Stimulated activated CD4-positive, alpha-beta T cell treated with anti-CD3 and anti-CD28 coated beads, Interleukin-4, amount 100 ng/mL, for 24 hours (primary cell): ENCODE results near the gene RIC3.

ENCODE experiments used
- DNase-seq: peaks from one replicate; pipeline ENCODE4 v3.0.0-alpha.2; 2020

Gene RIC3

GRCh38 chr11:8086001-8086479 lies 82.8 kb downstream of the RIC3 start:
- no peak for DNase-seq

DNA sequence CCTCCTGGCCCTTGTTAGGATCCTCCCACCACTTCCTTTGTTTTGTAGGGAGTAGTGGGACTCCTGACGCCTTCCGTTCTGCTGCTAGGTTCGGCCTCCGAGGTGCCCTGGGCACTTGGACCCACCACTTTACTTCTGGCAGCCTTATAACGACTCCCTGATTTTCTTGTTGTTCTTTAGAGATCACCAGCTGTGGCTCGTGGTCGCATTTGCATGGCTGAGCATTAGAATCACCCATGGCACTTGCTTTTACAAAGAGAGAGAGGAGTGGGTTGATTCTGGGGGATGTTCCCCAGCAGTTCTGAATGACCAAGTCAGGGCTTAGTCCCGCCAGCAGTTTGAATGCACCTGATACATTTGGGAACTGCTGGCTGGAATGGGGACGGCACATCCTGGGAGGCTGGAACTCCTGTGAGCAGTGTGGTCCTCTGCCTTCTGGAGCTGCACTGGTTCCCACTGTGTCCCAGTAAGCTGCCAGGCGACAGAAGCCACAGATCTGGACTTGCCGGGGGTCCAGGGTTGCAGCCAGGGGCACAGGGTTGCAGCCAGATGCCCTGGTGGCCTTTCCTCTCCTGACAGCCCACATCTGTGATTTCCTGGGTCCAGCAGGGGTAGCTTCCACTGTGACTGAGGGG lies 83.7 kb downstream of the RIC3 start:
- DNase-seq = no peak

GRCh38 chr11:8084352-8084751 lies 84.5 kb downstream of the RIC3 start:
- DNase-seq = no peak

GRCh38 chr11:8083871-8084281 lies 84.9 kb downstream of the RIC3 start:
- no peak for DNase-seq

DNA sequence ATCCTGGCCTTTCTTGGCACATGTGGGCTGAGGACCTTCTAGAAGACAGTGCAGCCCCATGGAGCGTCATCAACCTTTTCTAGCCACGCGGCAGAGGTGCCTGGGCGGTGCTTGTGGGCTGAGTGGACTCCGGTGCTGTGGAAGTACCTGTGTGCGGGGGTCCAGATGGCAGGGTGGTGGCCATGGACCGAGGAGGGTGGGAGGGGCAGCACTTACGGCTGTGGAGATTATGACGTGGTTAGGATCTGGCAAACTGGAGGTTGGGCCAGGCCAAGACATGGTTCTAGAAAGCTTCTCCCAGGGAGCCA lies 85.8 kb downstream of the RIC3 start:
- DNase-seq = no peak

DNA sequence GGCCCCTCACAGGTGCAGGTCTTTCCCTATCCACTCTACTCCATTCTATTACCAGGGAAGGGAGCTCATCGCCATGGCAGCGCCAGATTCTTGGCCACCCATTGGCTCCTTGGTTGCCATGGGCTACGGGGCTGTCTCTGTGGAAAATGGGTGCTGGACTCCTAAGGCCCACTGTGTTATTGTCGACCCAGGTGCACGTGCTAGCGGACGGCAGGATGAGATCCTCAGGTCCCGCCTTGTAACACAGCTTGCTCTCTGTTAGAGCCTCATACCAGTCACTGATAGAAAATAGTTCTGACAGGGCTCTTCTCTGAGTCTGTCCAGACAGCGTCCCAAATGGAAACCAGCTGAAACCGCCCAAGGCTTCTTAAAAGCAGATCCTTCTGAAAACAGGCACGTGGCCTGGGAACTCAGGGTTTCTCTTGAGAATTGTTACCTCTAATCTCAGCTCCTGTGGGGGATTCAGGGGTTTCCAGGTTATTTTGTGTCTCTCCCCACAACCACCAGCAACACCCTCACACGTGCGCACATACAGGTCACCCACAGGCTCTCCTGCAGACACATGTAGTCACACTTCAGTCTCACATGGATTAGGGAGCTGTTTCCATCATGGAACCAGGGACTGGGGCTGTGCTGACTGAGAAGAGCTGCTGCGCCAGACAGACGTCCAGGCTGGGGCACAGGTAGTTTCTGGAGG lies 86.3 kb downstream of the RIC3 start:
- DNase-seq = no peak

GRCh38 chr11:8081591-8082250 lies 87.1 kb downstream of the RIC3 start:
- DNase-seq = no peak

GRCh38 chr11:8080674-8081590 lies 87.9 kb downstream of the RIC3 start, which contains the start of gene TUB:
TSS of gene TUB (plus strand) at chr11:8081211. CDS start at chr11:8081511, 300 bp downstream.
- no peak for DNase-seq

- DNase-seq = no peak
Observed at GRCh38 chr11:8080069-8080670, 88.7 kb downstream of the RIC3 start.

- DNase-seq = no peak
Observed at GRCh38 chr11:8079111-8079675, 89.6 kb downstream of the RIC3 start.

DNA sequence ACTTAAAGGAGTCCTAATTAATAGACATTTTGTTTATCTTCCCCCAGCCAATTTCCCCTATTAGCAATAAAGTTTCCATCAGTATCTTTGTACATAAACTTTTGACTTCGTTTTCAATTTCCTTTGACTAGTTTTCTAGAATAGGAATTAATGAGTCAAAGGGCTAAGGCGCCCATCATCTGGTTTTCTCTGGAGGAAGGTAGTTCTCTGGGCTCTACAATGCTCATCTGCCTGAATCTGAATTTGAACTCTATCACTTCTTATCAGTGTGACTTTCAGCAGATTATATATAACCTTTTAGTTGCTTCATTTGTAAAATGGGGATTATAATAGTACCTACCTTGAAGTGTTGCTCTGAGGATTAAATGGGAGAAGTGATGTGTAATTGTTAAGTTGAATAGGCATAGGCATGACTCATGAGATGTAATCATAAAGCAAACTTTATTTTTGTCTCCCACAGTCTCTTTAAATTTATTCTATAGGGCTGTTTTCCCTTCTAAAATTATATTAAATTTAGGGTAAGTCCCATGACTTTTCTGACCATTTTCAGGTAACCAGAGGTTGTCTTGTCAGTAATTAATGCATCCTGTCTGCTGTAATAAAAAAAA lies 93.6 kb downstream of the RIC3 start:
- no peak for DNase-seq

DNA sequence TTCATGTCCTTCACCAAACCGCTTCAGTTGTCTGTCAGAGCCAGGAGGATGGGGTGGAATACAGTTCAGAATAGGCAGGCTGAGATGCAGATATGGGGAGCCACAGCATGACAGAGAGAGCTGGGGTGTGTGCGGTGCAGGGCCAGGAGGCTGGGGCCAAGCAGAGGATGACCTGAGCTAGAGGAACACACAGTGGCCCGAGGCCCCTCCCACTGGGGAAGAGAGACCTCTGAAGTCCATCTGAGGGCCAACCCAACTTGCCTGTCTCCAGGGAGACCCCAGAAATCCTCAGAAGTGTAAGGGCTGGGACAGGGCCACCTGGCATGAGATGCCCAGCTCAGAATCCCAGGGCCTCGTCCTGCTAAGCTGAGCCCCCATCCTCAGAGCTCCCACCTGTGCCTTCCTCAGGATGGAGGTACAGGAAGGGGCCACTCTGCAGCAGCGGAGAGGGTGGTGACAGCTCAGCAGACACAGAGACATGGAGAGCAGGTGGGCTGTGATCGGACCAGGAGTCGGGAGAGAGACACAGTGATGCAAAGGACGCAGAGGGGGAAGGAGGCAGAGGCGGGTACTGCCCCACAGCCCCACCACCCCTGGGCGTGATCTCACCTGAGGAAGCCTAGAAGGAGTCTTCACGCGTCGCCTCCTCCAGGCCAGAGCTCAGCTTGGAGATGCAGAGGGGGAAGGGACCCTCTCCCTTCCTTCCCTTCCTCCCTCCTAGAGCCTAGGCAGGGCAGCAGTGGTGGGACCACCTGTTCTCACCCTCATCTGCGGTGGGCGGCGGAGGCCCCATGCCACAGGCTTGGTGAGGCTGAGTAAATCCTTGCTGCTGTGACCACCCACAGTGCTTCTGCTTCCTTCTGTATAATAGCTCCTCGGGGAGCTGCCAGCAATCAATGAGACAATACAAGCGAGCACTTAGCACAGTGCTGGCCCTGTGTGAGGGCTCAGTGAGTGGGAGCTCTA lies 96.9 kb downstream of the RIC3 start:
- no peak for DNase-seq

DNA sequence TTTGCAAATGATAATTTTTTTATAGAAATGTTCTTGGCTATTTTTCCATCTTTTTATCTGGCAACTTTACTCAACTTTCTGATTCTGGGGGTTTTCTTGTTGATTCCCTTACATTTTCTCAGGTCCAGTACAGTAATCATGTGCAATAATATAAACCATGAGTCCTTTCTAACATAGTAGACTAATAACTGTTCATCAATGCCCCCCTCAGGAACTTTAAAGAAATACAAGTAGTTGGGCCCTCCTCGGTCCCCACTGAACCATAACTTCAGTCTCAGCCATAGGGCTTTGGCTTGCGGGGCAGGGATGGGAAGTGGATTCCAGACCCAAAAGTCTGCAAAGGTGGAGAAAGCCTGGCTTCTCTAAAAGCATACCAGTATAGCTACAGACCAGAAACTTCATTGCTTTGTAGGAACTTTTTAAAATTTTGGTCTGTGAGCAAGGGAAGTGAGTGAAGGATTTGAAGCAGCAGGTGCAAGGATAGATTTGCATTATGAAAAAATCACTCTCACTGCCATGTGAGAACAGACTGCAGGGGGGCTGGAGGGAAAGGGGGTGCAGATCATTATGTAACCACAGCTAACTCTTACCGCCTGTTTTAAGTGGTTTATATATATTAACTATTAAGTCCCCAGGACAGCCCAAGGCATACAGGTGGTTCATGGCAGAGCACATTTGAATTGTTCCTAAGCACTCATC lies 98.3 kb downstream of the RIC3 start:
- no peak for DNase-seq

GRCh38 chr11:8069771-8070170 lies 99.1 kb downstream of the RIC3 start:
- DNase-seq = no peak

DNA sequence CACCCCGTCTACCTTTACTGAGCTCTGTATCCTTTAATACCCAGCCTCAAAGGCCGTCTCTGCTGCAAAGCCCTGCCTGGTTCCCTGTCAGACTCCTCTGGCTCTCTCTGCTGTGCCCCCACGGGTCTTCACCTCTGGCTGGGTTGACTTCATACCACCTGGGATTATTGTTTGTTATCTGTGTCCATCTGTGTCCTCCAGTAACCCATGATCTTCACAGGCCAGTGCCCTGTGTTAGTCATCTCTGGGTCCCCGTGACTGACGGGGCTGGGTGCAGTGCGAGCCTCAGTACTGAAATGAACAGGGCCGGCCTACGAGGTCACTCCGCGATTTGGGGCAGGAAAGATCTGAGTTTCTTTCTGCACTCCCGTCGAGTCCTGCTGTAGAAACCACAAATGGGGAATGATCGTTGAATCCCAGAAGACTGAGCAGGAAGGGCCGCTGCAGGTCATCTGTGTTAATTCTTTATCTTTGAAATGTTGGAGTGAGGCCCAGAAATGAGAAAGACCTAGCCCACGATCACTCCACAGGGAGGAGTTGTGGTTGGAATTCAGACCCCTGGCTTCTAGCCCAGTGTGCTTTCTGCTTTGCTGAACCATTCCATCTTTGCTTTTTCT lies 100.1 kb downstream of the RIC3 start:
- no peak for DNase-seq

- DNase-seq = no peak
Observed at GRCh38 chr11:8067929-8068575, 100.8 kb downstream of the RIC3 start.

- no peak for DNase-seq
Observed at GRCh38 chr11:8067567-8067928, 101.3 kb downstream of the RIC3 start.

GRCh38 chr11:8066911-8067455 lies 101.8 kb downstream of the RIC3 start:
- DNase-seq = no peak
